ENCODE data around the gene FGF12. TPM values are rescaled to one million over a fixed set of nuclear protein-coding genes. Genes with fewer than 3 reads are reported as not detected.

Gene FGF12
- total RNA-seq, 1 experiment from 2014 or later: 0.07 TPM

- no peaks in the 10 kb centered on the region for H3K79me2 ChIP-seq (ENCODE audit: insufficient read depth, low read length)
- H3K9me2 ChIP-seq (ENCODE audit: insufficient read depth): no peaks in the 10 kb centered on the region
- H3K4me2 ChIP-seq (ENCODE audit: low read length): no peak overlapping the region
- H3K36me3 ChIP-seq (ENCODE audit: control insufficient read depth in 1 of 2, insufficient read depth in 2 of 2, low read length in 2 of 2): no peaks in the 10 kb centered on the region
- H4K20me1 ChIP-seq (ENCODE audit: insufficient read depth): no peaks in the 10 kb centered on the region
- H3K4me3 ChIP-seq (replicated peaks in 1 of 2; ENCODE audit: low read depth in 1 of 2, low read length in 2 of 2): no peak overlapping the region
- RAD21 ChIA-PET (ENCODE audit: low non-redundant PET in 1 of 2, low total read pairs in 2 of 2, uncharacterized antibody in 2 of 2, unreplicated experiment in 2 of 2): no interaction called here
- CTCF ChIA-PET: no interaction called here
- H3K9me3 ChIP-seq (ENCODE audit: control insufficient read depth in 1 of 2, insufficient read depth in 1 of 2, low read depth in 1 of 2, low read length in 2 of 2): no peaks in the 10 kb centered on the region
- H3K27ac ChIP-seq (ENCODE audit: low read depth, low read length): no peak overlapping the region
- H3K9ac ChIP-seq (ENCODE audit: low read length): no peak overlapping the region
- BruUV-seq (replicated peaks): no TSS peak
- POLR2A ChIA-PET: no interaction called here
- DNase-seq (ENCODE audit: low read depth, low spot score) (no peak), ATAC-seq (no peak)
- intact Hi-C loops (cut with micrococcal nuclease): no loop called here
- peaks cover 14% of the 10 kb centered on the region for H3K27me3 ChIP-seq (ENCODE audit: insufficient read depth, low read length)
- no peak overlapping the region for H2AFZ ChIP-seq (ENCODE audit: low read depth, low read length, poor library complexity, severe bottlenecking)
- H3K4me1 ChIP-seq (ENCODE audit: control insufficient read depth in 1 of 2, insufficient read depth in 2 of 2, low read length in 2 of 2): no peaks in the 10 kb centered on the region
- TF ChIP-seq EZH2 (IDR thresholded peaks at IDR 0.05) (no peak), CBX3 (IDR thresholded peaks at IDR 0.05; ENCODE audit: low read depth) (no peak), EGR1 (IDR thresholded peaks at IDR 0.05; ENCODE audit: low read depth) (no peak), ZBTB33 (IDR thresholded peaks at IDR 0.05; ENCODE audit: extremely low read depth, insufficient replicate concordance, low read length) (no peak), ZNF274 (IDR thresholded peaks at IDR 0.05; ENCODE audit: low read depth, low read length) (no peak), ATF3 (IDR thresholded peaks at IDR 0.05) (no peak), POLR2AphosphoS5 (IDR thresholded peaks at IDR 0.05; ENCODE audit: low read depth, low read length) (no peak), SP1 (IDR thresholded peaks at IDR 0.05; ENCODE audit: low read depth) (no peak), ELF1 (IDR thresholded peaks at IDR 0.05; ENCODE audit: borderline replicate concordance, low read depth) (no peak)
Measured at GRCh38 chr3:192706272-192706671, 21.1 kb downstream of the FGF12 start.

- no TSS peak for BruUV-seq (replicated peaks)
- RAD21 ChIA-PET (ENCODE audit: low non-redundant PET in 1 of 2, low total read pairs in 2 of 2, uncharacterized antibody in 2 of 2, unreplicated experiment in 2 of 2): no interaction called here
- Histone ChIP-seq H3K4me1 (ENCODE audit: control insufficient read depth in 1 of 2, insufficient read depth in 2 of 2, low read length in 2 of 2) (no peaks in the 10 kb centered on the region), H2AFZ (ENCODE audit: low read depth, low read length, poor library complexity, severe bottlenecking) (no peak overlapping the region), H3K27me3 (ENCODE audit: insufficient read depth, low read length) (peaks cover 20% of the 10 kb centered on the region), H3K36me3 (ENCODE audit: control insufficient read depth in 1 of 2, insufficient read depth in 2 of 2, low read length in 2 of 2) (no peaks in the 10 kb centered on the region), H3K9me3 (ENCODE audit: control insufficient read depth in 1 of 2, insufficient read depth in 1 of 2, low read depth in 1 of 2, low read length in 2 of 2) (no peaks in the 10 kb centered on the region), H3K9me2 (ENCODE audit: insufficient read depth) (no peaks in the 10 kb centered on the region), H3K4me3 (replicated peaks in 1 of 2; ENCODE audit: low read depth in 1 of 2, low read length in 2 of 2) (no peak overlapping the region), H3K9ac (ENCODE audit: low read length) (no peak overlapping the region), H3K27ac (ENCODE audit: low read depth, low read length) (no peak overlapping the region), H3K79me2 (ENCODE audit: insufficient read depth, low read length) (no peaks in the 10 kb centered on the region), H4K20me1 (ENCODE audit: insufficient read depth) (no peaks in the 10 kb centered on the region), H3K4me2 (ENCODE audit: low read length) (no peak overlapping the region)
- CTCF ChIA-PET: no interaction called here
- POLR2A ChIA-PET: no interaction called here
- DNase-seq (ENCODE audit: low read depth, low spot score) (no peak), ATAC-seq (no peak)
- intact Hi-C loops (cut with micrococcal nuclease): no loop called here
- TF ChIP-seq POLR2AphosphoS5 (IDR thresholded peaks at IDR 0.05; ENCODE audit: low read depth, low read length): no peak
- TF ChIP-seq ZNF274 (IDR thresholded peaks at IDR 0.05; ENCODE audit: low read depth, low read length): no peak
- no peak for TF ChIP-seq YY1 (IDR thresholded peaks at IDR 0.05; ENCODE audit: extremely low read depth, insufficient replicate concordance, low read depth, low read length)
- TF ChIP-seq MAX (IDR thresholded peaks at IDR 0.05): no peak
- no peak for TF ChIP-seq REST (IDR thresholded peaks at IDR 0.05; ENCODE audit: low read depth)
- TF ChIP-seq SIN3A (IDR thresholded peaks at IDR 0.05; ENCODE audit: low read depth): no peak
- TF ChIP-seq TCF7L2 (IDR thresholded peaks at IDR 0.05; ENCODE audit: borderline replicate concordance, extremely low read depth, insufficient read depth, insufficient read length): no peak
- no peak for TF ChIP-seq JUND (IDR thresholded peaks at IDR 0.05)
- TF ChIP-seq EZH2phosphoT487 (IDR thresholded peaks at IDR 0.05; ENCODE audit: borderline replicate concordance): no peak
Measured at GRCh38 chr3:192700885-192701284, 26.5 kb downstream of the FGF12 start.
